PC-3 (cell line): ENCODE measurements around the gene ZNF334. TPM values are rescaled to one million over a fixed set of nuclear protein-coding genes. Genes with fewer than 3 reads are reported as not detected.

Experiments
- ATAC-seq: fragments of 200-7000 bp; cut with Tn5 transposase; 2 replicates; pipeline ENCODE4 v1.9.1; 2020; ENCODE audit warnings: mild to moderate bottlenecking, moderate library complexity
- BruUV-seq: library from RNA; stranded (reverse); fragments of 400-500 nt; replicated peaks from 2 replicates; lab custom pipeline; 2021; lab: Mats Ljungman, UMichigan
- CTCF ChIA-PET: fragments of 300-600 bp; sonication (Branson Sonifier 250); formaldehyde crosslinking; loops from one replicate; lab custom pipeline; 2022; ENCODE audit warnings: antibody characterized with exemption; lab: Charles Lee
- POLR2A ChIA-PET: fragments of 300-600 bp; sonication (Branson Sonifier 250); formaldehyde crosslinking; loops from one replicate; lab custom pipeline; 2022; ENCODE audit warnings: antibody characterized with exemption; ENCODE audit not compliant: unreplicated experiment; lab: Charles Lee
- DNase-seq: peaks from one replicate; pipeline ENCODE4 v3.0.0-alpha.2; 2015
- H2AFZ ChIP-seq: fragments of 300-600 bp; sonication (generic); 2 replicates; pipeline ENCODE4 v1.6.0; 2016; ENCODE audit warnings: antibody characterized with exemption, low read length
- H3F3A ChIP-seq: fragments of 300-600 bp; sonication (generic); one replicate; pipeline ENCODE4 v1.6.0; 2017; ENCODE audit warnings: antibody characterized with exemption, low read length, control low read depth, mild to moderate bottlenecking; ENCODE audit not compliant: unreplicated experiment
- H3K27ac ChIP-seq: fragments of 300-600 bp; sonication (generic); 2 replicates; pipeline ENCODE4 v1.5.1; 2016; ENCODE audit warnings: mild to moderate bottlenecking, low read length
- H3K27me3 ChIP-seq: fragments of 300-600 bp; sonication (generic); 2 replicates; pipeline ENCODE4 v1.6.1; 2016; ENCODE audit warnings: low read length, mixed read lengths
- H3K36me3 ChIP-seq: fragments of 300-600 bp; sonication (generic); 2 replicates; pipeline ENCODE4 v1.6.1; 2016; ENCODE audit warnings: low read depth, mixed run types, low read length, mixed read lengths
- H3K4me1 ChIP-seq: fragments of 300-600 bp; sonication (generic); 2 replicates; pipeline ENCODE4 v1.5.1; 2016; ENCODE audit warnings: low read length; ENCODE audit not compliant: insufficient read depth
- H3K4me2 ChIP-seq: fragments of 300-600 bp; sonication (generic); 2 replicates; pipeline ENCODE4 v1.6.0; 2016; ENCODE audit warnings: low read length
- H3K4me3 ChIP-seq: fragments of 300-600 bp; sonication (generic); 2 replicates; pipeline ENCODE4 v1.5.1; 2016; ENCODE audit warnings: mild to moderate bottlenecking, low read length, mixed read lengths
- H3K79me2 ChIP-seq: fragments of 300-600 bp; sonication (generic); 2 replicates; pipeline ENCODE4 v1.6.1; 2017; ENCODE audit warnings: low read length, mixed read lengths
- H3K9ac ChIP-seq: fragments of 300-600 bp; sonication (generic); 2 replicates; pipeline ENCODE4 v1.6.0; 2016; ENCODE audit warnings: mild to moderate bottlenecking, low read length
- H3K9me2 ChIP-seq: fragments of 300-600 bp; sonication (generic); replicated peaks from 2 replicates; pipeline ENCODE4 v1.6.1; 2016; ENCODE audit warnings: mixed run types, low read length, mixed read lengths
- H3K9me3 ChIP-seq: fragments of 300-600 bp; sonication (generic); 2 replicates; pipeline ENCODE4 v1.6.1; 2016; ENCODE audit warnings: low read length, mixed read lengths
- H4K20me1 ChIP-seq: fragments of 300-600 bp; sonication (generic); 2 replicates; pipeline ENCODE4 v1.6.1; 2016; ENCODE audit warnings: low read length, mixed read lengths
- CTCF ChIP-seq: fragments of 300-600 bp; sonication (generic); conservative IDR thresholded peaks from 2 replicates; pipeline ENCODE4 v1.5.1; 2017; ENCODE audit warnings: antibody characterized with exemption, low read depth, mild to moderate bottlenecking, low read length
- EZH2 ChIP-seq: fragments of 300-600 bp; sonication (generic); IDR thresholded peaks from one replicate; pipeline ENCODE4 v1.6.1; 2017; ENCODE audit warnings: antibody characterized with exemption, mild to moderate bottlenecking, low read length; ENCODE audit not compliant: unreplicated experiment
- EZH2phosphoT487 ChIP-seq: fragments of 300-600 bp; sonication (generic); IDR thresholded peaks from 2 replicates; pipeline ENCODE4 v1.6.1; 2018; ENCODE audit warnings: mild to moderate bottlenecking, antibody characterized with exemption, low read length, borderline replicate concordance
- intact Hi-C: fragments of 100-400 bp; cut with micrococcal nuclease; formaldehyde crosslinking; loops from 2 replicates; pipeline ENCODE4 v1.9.0; 2023
- total RNA-seq: library from RNA; depleted of rRNA; stranded (reverse); fragments of >200 nt; gene quantifications from 2 replicates; pipeline ENCODE4 v1.2.3, GENCODE V29; 2014

The ZNF334 gene
- total RNA-seq, 1 experiment from 2014 or later = 0.58 TPM

- intact Hi-C loops = no loop called here
- H3K9me2 ChIP-seq = no peaks in the 10 kb centered on the region
- CTCF ChIA-PET = no interaction called here
- H3K27ac ChIP-seq = no peak overlapping the region
- no peaks in the 10 kb centered on the region for H3K4me1 ChIP-seq
- ATAC-seq (no peak), DNase-seq (no peak)
- H2AFZ ChIP-seq = no peak overlapping the region
- no peaks in the 10 kb centered on the region for H3K36me3 ChIP-seq
- POLR2A ChIA-PET = no interaction called here
- H3K9me3 ChIP-seq = no peaks in the 10 kb centered on the region
- no peak overlapping the region for H3K9ac ChIP-seq
- no TSS peak for BruUV-seq
- no peaks in the 10 kb centered on the region for H3K79me2 ChIP-seq
- no peak overlapping the region for H3K4me2 ChIP-seq
- H4K20me1 ChIP-seq = no peaks in the 10 kb centered on the region
- no peaks in the 10 kb centered on the region for H3F3A ChIP-seq
- H3K4me3 ChIP-seq = no peak overlapping the region
- peaks cover 73% of the 10 kb centered on the region for H3K27me3 ChIP-seq
- TF ChIP-seq EZH2 (no peak), CTCF (no peak), EZH2phosphoT487 (no peak)
Observed at GRCh38 chr20:46543959-46544358, 30.6 kb upstream of the ZNF334 start.

- POLR2A ChIA-PET = no interaction called here
- H3K27me3 ChIP-seq = peaks cover 73% of the 10 kb centered on the region
Observed at GRCh38 chr20:46543033-46543432, 29.7 kb upstream of the ZNF334 start.

More at GRCh38 chr20:46543033-46543432, 29.7 kb upstream of the ZNF334 start:
- no peaks in the 10 kb centered on the region for H3K36me3 ChIP-seq
- no peaks in the 10 kb centered on the region for H3F3A ChIP-seq
- intact Hi-C loops = no loop called here
- no peak for DNase-seq
- BruUV-seq = no TSS peak
- no peaks in the 10 kb centered on the region for H3K9me3 ChIP-seq
- H3K27ac ChIP-seq = no peak overlapping the region
- TF ChIP-seq EZH2 (no peak), EZH2phosphoT487 (no peak), CTCF (no peak)
- CTCF ChIA-PET = no interaction called here
- no peak for ATAC-seq
- no peaks in the 10 kb centered on the region for H3K9me2 ChIP-seq
- H3K79me2 ChIP-seq = no peaks in the 10 kb centered on the region
- no peak overlapping the region for H3K4me2 ChIP-seq
- no peak overlapping the region for H3K4me3 ChIP-seq
- H2AFZ ChIP-seq = no peak overlapping the region
- no peaks in the 10 kb centered on the region for H3K4me1 ChIP-seq
- H4K20me1 ChIP-seq = no peaks in the 10 kb centered on the region
- no peak overlapping the region for H3K9ac ChIP-seq
